Spleen (tissue), 11 donors: ENCODE data around the gene CDC20. TPM values are rescaled to one million over a fixed set of nuclear protein-coding genes. Genes with fewer than 3 reads are reported as not detected.

Experiments used
- DNase-seq: peaks from one replicate; pipeline ENCODE4 v3.0.0-alpha.2; 2020
- H3K27ac ChIP-seq, 8 donors: fragments of 200-600 bp; sonication (generic) in 7 of 8; 1 replicate in 4 of 8; 2 replicates in 4 of 8; pipeline versions ENCODE4 v1.5.0 to v1.8.0; 2016 to 2021; ENCODE audit warnings: inconsistent platforms in 4 of 8, mild to moderate bottlenecking in 4 of 8, moderate library complexity in 1 of 8
- H3K27me3 ChIP-seq, 7 donors: fragments of 200-600 bp; sonication (generic) in 6 of 7; replicated peaks in 1 of 7; 1 replicate in 4 of 7; 2 replicates in 3 of 7; pipeline versions ENCODE4 v1.5.0 to v1.8.0; 2016 to 2021; ENCODE audit warnings: inconsistent platforms in 3 of 7, mild to moderate bottlenecking in 1 of 7
- H3K36me3 ChIP-seq, 6 donors: fragments of 200-600 bp; sonication (generic) in 5 of 6; 1 replicate in 4 of 6; 2 replicates in 2 of 6; pipeline versions ENCODE4 v1.5.0 to v1.8.0; 2016 to 2021; ENCODE audit warnings: inconsistent platforms in 2 of 6
- H3K4me1 ChIP-seq, 6 donors: fragments of 200-600 bp; sonication (generic) in 5 of 6; 1 replicate in 3 of 6; 2 replicates in 3 of 6; pipeline versions ENCODE4 v1.5.0 to v1.8.0; 2016 to 2021; ENCODE audit warnings: inconsistent platforms in 3 of 6
- H3K4me3 ChIP-seq, 8 donors: fragments of 200-600 bp; sonication (generic) in 7 of 8; 1 replicate in 4 of 8; 2 replicates in 4 of 8; pipeline versions ENCODE4 v1.5.0 to v1.8.0; 2016 to 2021; ENCODE audit warnings: inconsistent platforms in 4 of 8, mild to moderate bottlenecking in 4 of 8, moderate library complexity in 2 of 8
- H3K9me3 ChIP-seq, 8 donors: fragments of 200-600 bp; sonication (generic) in 7 of 8; 1 replicate in 4 of 8; 2 replicates in 4 of 8; pipeline versions ENCODE4 v1.5.0 to v1.8.0; 2016 to 2021; ENCODE audit warnings: inconsistent platforms in 4 of 8
- CTCF ChIP-seq, 11 experiments: fragments of 200-600 bp in 7 of 11; fragments of 450-650 bp in 4 of 11; sonication (generic) in 4 of 11; IDR thresholded peaks in 8 of 11; conservative IDR thresholded peaks in 3 of 11; 1 replicate in 7 of 11; 2 replicates in 4 of 11; pipeline versions ENCODE4 v1.4.0 to v1.8.0; 2016 to 2021; ENCODE audit warnings: antibody characterized with exemption in 11 of 11, inconsistent platforms in 4 of 11, mild to moderate bottlenecking in 1 of 11
- POLR2A ChIP-seq, 3 donors: fragments of 450-650 bp; IDR thresholded peaks; one replicate each; pipeline ENCODE4 v1.5.1; 2017; ENCODE audit warnings: antibody characterized with exemption in 3 of 3, mild to moderate bottlenecking in 1 of 3
- POLR2AphosphoS5 ChIP-seq, 3 donors: sonication (generic); formaldehyde crosslinking; IDR thresholded peaks; one replicate each; pipeline ENCODE4 v1.5.1; 2017; ENCODE audit warnings: antibody characterized with exemption in 3 of 3
- WGBS, 5 donors: extraction: QIAGEN DNeasy Blood & Tissue Kit in 3 of 5; methylation state at CpG; one replicate each; pipeline versions ENCODE4 v1.1.5 to v1.1.7; 2013 to 2018; 5-methylcytosine and 5-hydroxymethylcytosine counted together
- intact Hi-C: fragments of 100-400 bp; cut with DNase I; formaldehyde crosslinking; loops from one replicate; pipeline ENCODE4 v1.15.0; 2023; ENCODE audit warnings: low total_unique reads
- polyA plus RNA-seq, 3 donors: library from polyadenylated mRNA; stranded (reverse); fragments of 200-250 nt; gene quantifications; one replicate each; pipeline ENCODE4 v1.2.1, GENCODE V29; 2013
- total RNA-seq, 7 donors: library from RNA; depleted of rRNA in 3 of 7; stranded (reverse); fragments of >200 nt in 3 of 7; fragmentation: NEBNext Ultra II Directional in 4 of 7; extraction: Animal tissue kit (Norgen Biotek cat#: 25700) in 4 of 7; gene quantifications; one replicate each; pipeline versions ENCODE4 v1.1.0 to v1.2.1, GENCODE V29; 2016 to 2021
- donor health status: healthy with polysubstance abuse.
- donor health status: DM: no; HTN: no; CAD: no; lungs with moderate emphysema.
- donor health status: DM: no; HTN: no; CAD: no.
- donor health status: Bipolar disorder and iron deficiency.
- donor health status: healthy.
- donor health status: DM: no; HTN: no; CAD: no.
- donor health status: DM: yes; HTN: yes; CAD: no.

CDC20 gene
- total and polyA plus RNA-seq, 10 donors: 2.1 to 25.9 (median 10.4) TPM

DNA sequence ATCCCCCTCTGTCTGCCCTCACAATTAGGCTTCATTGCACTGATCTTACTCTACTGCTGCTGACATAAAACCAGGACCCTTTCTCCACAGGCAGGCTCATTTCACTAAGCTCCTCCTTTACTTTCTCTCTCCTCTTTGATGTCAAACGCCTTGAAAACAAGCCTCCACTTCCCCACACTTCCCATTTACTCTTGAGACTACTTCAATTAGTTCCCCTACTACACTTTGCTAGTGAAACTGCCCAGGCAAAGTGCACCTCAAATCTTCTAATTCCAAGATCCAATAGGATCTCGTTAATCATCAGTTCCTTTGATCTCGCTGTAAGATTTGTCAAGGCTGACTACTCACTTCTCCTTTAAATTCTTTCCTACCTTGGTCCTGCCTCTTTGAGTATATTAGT, 5.9 kb upstream of the CDC20 start:
- no peaks in the 10 kb centered on the region for H3K27me3 ChIP-seq
- no peak overlapping the region for H3K4me3 ChIP-seq
- no peaks in the 10 kb centered on the region for H3K9me3 ChIP-seq
- H3K27ac ChIP-seq: no peak overlapping the region
- peaks cover 2 to 12% (median 6%) of the 10 kb centered on the region in 6 donors for H3K4me1 ChIP-seq
- peaks cover 0 to 4% (median 0%) of the 10 kb centered on the region in 6 donors for H3K36me3 ChIP-seq
- intact Hi-C loops: no loop called here
- no peak for TF ChIP-seq CTCF (IDR thresholded peaks at IDR 0.05 in 8 of 11, conservative IDR thresholded peaks at IDR 0.05 in 3 of 11)
- TF ChIP-seq POLR2A (IDR thresholded peaks at IDR 0.05): no peak
- no peak for TF ChIP-seq POLR2AphosphoS5 (IDR thresholded peaks at IDR 0.05)
- 65 to 69% (median 66%) methylated on average over 3 of the region's 3 CpGs for WGBS, 5 donors
- no peak for DNase-seq

GRCh38 chr1:43354471-43354870, 4.3 kb upstream of the CDC20 start:
- Histone ChIP-seq H3K4me3 (no peak overlapping the region), H3K4me1 (peaks cover 11 to 25% (median 18%) of the 10 kb centered on the region in 6 donors), H3K36me3 (peaks cover 0 to 4% (median 0%) of the 10 kb centered on the region in 6 donors), H3K27ac (no peak overlapping the region), H3K9me3 (no peaks in the 10 kb centered on the region), H3K27me3 (no peaks in the 10 kb centered on the region)
- TF ChIP-seq POLR2AphosphoS5 (IDR thresholded peaks at IDR 0.05) (no peak), CTCF (IDR thresholded peaks at IDR 0.05 in 8 of 11, conservative IDR thresholded peaks at IDR 0.05 in 3 of 11) (no peak), POLR2A (IDR thresholded peaks at IDR 0.05) (no peak)
- DNase-seq: no peak
- WGBS, 5 donors: 84 to 95% (median 88%) methylated on average over 2 of the region's 2 CpGs
- intact Hi-C loops: no loop called here

- Histone ChIP-seq H3K4me3 (no peak overlapping the region), H3K36me3 (peaks cover 0 to 5% (median 0%) of the 10 kb centered on the region in 6 donors), H3K9me3 (no peaks in the 10 kb centered on the region), H3K27ac (no peak overlapping the region), H3K4me1 (peaks cover 12 to 26% (median 21%) of the 10 kb centered on the region in 6 donors), H3K27me3 (no peaks in the 10 kb centered on the region)
- DNase-seq: no peak
- intact Hi-C loops: no loop called here
- WGBS, 5 donors: 90 to 100% (median 94%) methylated on average over 2 of the region's 2 CpGs
- TF ChIP-seq POLR2AphosphoS5 (IDR thresholded peaks at IDR 0.05) (no peak), POLR2A (IDR thresholded peaks at IDR 0.05) (no peak), CTCF (IDR thresholded peaks at IDR 0.05 in 8 of 11, conservative IDR thresholded peaks at IDR 0.05 in 3 of 11) (no peak)
Observed at GRCh38 chr1:43354936-43355335, 3.8 kb upstream of the CDC20 start.

- WGBS, 5 donors: 92 to 97% (median 95%) methylated on average over 4 of the region's 4 CpGs
- peaks cover 0 to 28% (median 10%) of the 10 kb centered on the region in 6 donors for H3K36me3 ChIP-seq
- no peak for TF ChIP-seq POLR2A (IDR thresholded peaks at IDR 0.05)
- no peaks in the 10 kb centered on the region for H3K27me3 ChIP-seq
- H3K27ac ChIP-seq: no peak overlapping the region
- intact Hi-C loops: no loop called here
- no peak for DNase-seq
- H3K9me3 ChIP-seq: no peaks in the 10 kb centered on the region
- no peak overlapping the region for H3K4me3 ChIP-seq
- H3K4me1 ChIP-seq: peaks cover 12 to 43% (median 23%) of the 10 kb centered on the region in 6 donors
Observed at GRCh38 chr1:43357251-43357650, 1.5 kb upstream of the CDC20 start.
